Upper lobe of left lung (tissue), 4 donors: Measurements from ENCODE around the gene SRGAP2B.
"Not testable (repeated sequence)": the region's sequence is repeated elsewhere in the genome, so short reads cannot be mapped to it uniquely, and the experiment has no call there.

Experiments
- CTCF ChIP-seq, 6 experiments: fragments of 450-650 bp in 4 of 6; fragments of 200-600 bp in 2 of 6; sonication (generic) in 2 of 6; IDR thresholded peaks; one replicate each; pipeline ENCODE4 v1.5.1; 2016 to 2019; ENCODE audit warnings: antibody characterized with exemption in 6 of 6
- EP300 ChIP-seq, 4 donors: sonication (generic); formaldehyde crosslinking; IDR thresholded peaks; one replicate each; pipeline ENCODE4 v1.5.1; 2017; ENCODE audit warnings: antibody characterized with exemption in 4 of 4, control low read depth in 2 of 4
- POLR2A ChIP-seq, 4 donors: fragments of 450-650 bp; IDR thresholded peaks; one replicate each; pipeline ENCODE4 v1.5.1; 2016 to 2017; ENCODE audit warnings: antibody characterized with exemption in 4 of 4, mild to moderate bottlenecking in 2 of 4

DNA sequence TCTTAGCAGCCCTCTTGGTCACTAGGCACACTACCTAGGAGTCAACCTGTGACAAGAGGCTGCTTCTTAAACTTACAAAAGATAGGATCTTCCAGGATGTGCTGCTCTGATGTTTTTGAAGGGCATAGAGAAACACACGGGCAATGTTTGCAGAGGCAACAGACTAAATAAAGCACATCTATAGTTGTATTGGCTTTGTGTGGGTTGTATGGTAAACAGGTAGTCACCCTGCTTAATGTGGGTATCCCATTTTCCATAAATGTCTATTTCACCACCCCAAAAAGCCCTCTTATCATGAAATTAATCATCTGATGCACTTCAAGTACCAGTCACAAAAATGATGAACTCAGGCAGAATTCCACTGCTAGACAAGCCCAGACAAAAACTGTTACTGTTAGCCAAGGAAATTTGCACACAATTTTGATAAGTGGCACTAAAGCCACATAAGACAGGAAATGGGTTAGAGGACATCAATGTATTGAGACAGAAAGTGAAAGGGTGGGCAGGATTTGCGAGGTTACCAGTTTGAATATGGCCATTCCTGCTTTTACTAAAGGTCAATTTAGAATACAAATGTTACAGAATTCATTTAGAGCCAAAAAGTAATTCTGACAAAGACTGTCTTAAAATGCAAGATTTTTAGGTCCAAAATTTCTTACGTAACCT, 205.5 kb downstream of the SRGAP2B start:
- TF ChIP-seq POLR2A, CTCF, EP300 (IDR thresholded peaks at IDR 0.05): not testable (repeated sequence)
